OCI-LY7 (cell line): ENCODE measurements around the gene MYCL. TPM values are rescaled to one million over a fixed set of nuclear protein-coding genes. Genes with fewer than 3 reads are reported as not detected.
A peak's percentile ranks its signal among the peaks of the same experiment; 100 is the strongest.

Experiments used
- BruUV-seq: library from RNA; stranded (reverse); fragments of 400-500 nt; replicated peaks from 2 replicates; lab custom pipeline; 2021; lab: Mats Ljungman, UMichigan
- CTCF ChIA-PET: fragments of 300-600 bp; sonication (Branson Sonifier 250); formaldehyde crosslinking; loops from one replicate; lab custom pipeline; 2022; ENCODE audit warnings: antibody characterized with exemption; ENCODE audit not compliant: unreplicated experiment; lab: Charles Lee
- POLR2A ChIA-PET: fragments of 300-600 bp; sonication (Branson Sonifier 250); formaldehyde crosslinking; loops from one replicate; lab custom pipeline; 2022; ENCODE audit warnings: antibody characterized with exemption; lab: Charles Lee
- DNase-seq: peaks from one replicate; pipeline ENCODE4 v3.0.0-alpha.2; 2015; ENCODE audit warnings: low spot score
- H2AFZ ChIP-seq: fragments of 200-600 bp; sonication (generic), shearing (Covaris generic); 2 replicates; pipeline ENCODE4 v1.6.1; 2014; ENCODE audit warnings: mild to moderate bottlenecking, antibody characterized with exemption, low read length, moderate library complexity
- H3K27ac ChIP-seq: fragments of 200-600 bp; sonication (generic); 2 replicates; pipeline ENCODE4 v1.5.1; 2014; ENCODE audit warnings: mixed run types, low read depth, mild to moderate bottlenecking, moderate library complexity, low read length, inconsistent platforms; ENCODE audit not compliant: poor library complexity, severe bottlenecking
- H3K36me3 ChIP-seq: fragments of 200-600 bp; sonication (generic); 2 replicates; pipeline ENCODE4 v1.6.1; 2014; ENCODE audit warnings: mild to moderate bottlenecking, antibody characterized with exemption, low read length, moderate library complexity, mixed read lengths; ENCODE audit not compliant: insufficient read depth
- H3K4me1 ChIP-seq: fragments of 200-600 bp; sonication (generic); 2 replicates; pipeline ENCODE4 v1.5.1; 2014; ENCODE audit warnings: mild to moderate bottlenecking, low read length; ENCODE audit not compliant: insufficient read depth, poor library complexity, severe bottlenecking
- H3K4me2 ChIP-seq: fragments of 200-600 bp; sonication (generic); 2 replicates; pipeline ENCODE4 v1.6.1; 2014; ENCODE audit warnings: mild to moderate bottlenecking, low read length
- H3K4me3 ChIP-seq: fragments of 200-600 bp; sonication (generic); 2 replicates; pipeline ENCODE4 v1.5.1; 2014; ENCODE audit warnings: mild to moderate bottlenecking, low read depth, low read length; ENCODE audit not compliant: poor library complexity, severe bottlenecking
- H3K79me2 ChIP-seq: fragments of 200-600 bp; sonication (generic); 2 replicates; pipeline ENCODE4 v1.6.1; 2016; ENCODE audit warnings: low read depth, mild to moderate bottlenecking, low read length, moderate library complexity, mixed read lengths; ENCODE audit not compliant: insufficient read depth
- H3K9me2 ChIP-seq: fragments of 200-600 bp; sonication (generic); 2 replicates; pipeline ENCODE4 v1.6.1; 2016; ENCODE audit warnings: mild to moderate bottlenecking, low read length, mixed read lengths; ENCODE audit not compliant: insufficient read depth
- H3K9me3 ChIP-seq: fragments of 200-600 bp; sonication (generic); 2 replicates; pipeline ENCODE4 v1.6.1; 2014; ENCODE audit warnings: mild to moderate bottlenecking, mixed run types, low read length, mixed read lengths
- H4K20me1 ChIP-seq: fragments of 200-600 bp; sonication (generic); 2 replicates; pipeline ENCODE4 v1.6.1; 2014; ENCODE audit warnings: mild to moderate bottlenecking, antibody characterized with exemption, low read length, moderate library complexity, mixed read lengths; ENCODE audit not compliant: insufficient read depth
- CTCF ChIP-seq: fragments of 200-600 bp; sonication (generic); conservative IDR thresholded peaks from 2 replicates; pipeline ENCODE4 v1.5.1; 2014; ENCODE audit warnings: mild to moderate bottlenecking, antibody characterized with exemption, low read length, moderate library complexity, mixed read lengths
- EZH2phosphoT487 ChIP-seq: fragments of 200-600 bp; sonication (generic); IDR thresholded peaks from 2 replicates; pipeline ENCODE4 v1.6.1; 2018; ENCODE audit warnings: low read depth, borderline replicate concordance, mild to moderate bottlenecking, mixed run types, antibody characterized with exemption, low read length, moderate library complexity, mixed read lengths
- intact Hi-C: fragments of 100-400 bp; cut with micrococcal nuclease; formaldehyde crosslinking; loops from one replicate; pipeline ENCODE4 v1.10.0; 2022; ENCODE audit not compliant: unreplicated experiment
- total RNA-seq, 2 experiments: library from RNA; depleted of rRNA in 1 of 2; stranded (reverse); fragments of >200 nt in 1 of 2; shearing (Covaris generic) in 1 of 2; gene quantifications; 2 replicates each; pipeline ENCODE4 v1.2.3, GENCODE V29; 2014 to 2022

The MYCL gene
- total RNA-seq, 2 experiments from 2014 or later, result 0.41 to 1.0 TPM

- no peaks in the 10 kb centered on the region for H3K36me3 ChIP-seq
- H3K4me3 ChIP-seq, result no peak overlapping the region
- ChIA-PET CTCF (no interaction called here), POLR2A (no interaction called here)
- H3K27ac ChIP-seq, result no peak overlapping the region
- no peak overlapping the region for H2AFZ ChIP-seq
- intact Hi-C loops, result no loop called here
- no TSS peak for BruUV-seq
- no peaks in the 10 kb centered on the region for H4K20me1 ChIP-seq
- H3K4me1 ChIP-seq, result peaks cover 7% of the 10 kb centered on the region
- H3K9me3 ChIP-seq, result peaks cover 11% of the 10 kb centered on the region; the same call in 1 of the 2 replicates
- no peak for DNase-seq
- H3K9me2 ChIP-seq, result no peaks in the 10 kb centered on the region
- H3K4me2 ChIP-seq, result no peak overlapping the region
- no peaks in the 10 kb centered on the region for H3K79me2 ChIP-seq
- no peak for TF ChIP-seq CTCF
- no peak for TF ChIP-seq EZH2phosphoT487
Observed at GRCh38 chr1:39905172-39905571, 3.5 kb upstream of the MYCL start.

GRCh38 chr1:39902460-39902807 is 717 bp upstream of the MYCL start:
- Histone ChIP-seq H3K79me2 (no peaks in the 10 kb centered on the region), H3K9me3 (no peaks in the 10 kb centered on the region), H3K9me2 (no peaks in the 10 kb centered on the region), H3K36me3 (no peaks in the 10 kb centered on the region), H3K4me1 (peaks cover 7% of the 10 kb centered on the region), H2AFZ (peak overlapping the region; percentile 62; the same call in 1 of the 2 replicates), H3K27ac (no peak overlapping the region), H3K4me2 (peak overlapping the region; percentile 68), H3K4me3 (peak overlapping the region; percentile 66), H4K20me1 (no peaks in the 10 kb centered on the region)
- POLR2A ChIA-PET, result interaction anchor here (0.6 to 1.3 kb wide), 4 partner anchors 9 to 81 kb away, joined by 3 to 5 read pairs (median 3); no protein-coding TSS in a partner anchor
- TF ChIP-seq CTCF, result 0 out of 2 replicates have a peak, but pooled peaks have one; percentile 63
- TF ChIP-seq EZH2phosphoT487, result no peak
- no TSS peak for BruUV-seq
- intact Hi-C loops, result loop anchor here (1.0 kb wide), 1 partner anchor 85 kb away; no protein-coding TSS in a partner anchor
- CTCF ChIA-PET, result interaction anchor here (0.8 to 1.3 kb wide), 5 partner anchors 10 to 86 kb away, joined by 3 to 5 read pairs (median 4); no protein-coding TSS in a partner anchor
- DNase-seq, result no peak

- ChIA-PET POLR2A (interaction anchor here (1.0 kb wide), 1 partner anchor 80 kb away, joined by 3 read pairs; no protein-coding TSS in a partner anchor), CTCF (interaction anchor here (0.6 to 0.7 kb wide), 2 partner anchors 9 to 376 kb away, joined by 3 to 4 read pairs; no protein-coding TSS in a partner anchor)
- Histone ChIP-seq H3K4me3 (peak overlapping the region; percentile 66), H3K27ac (no peak overlapping the region), H2AFZ (no peak overlapping the region), H3K4me1 (peaks cover 7% of the 10 kb centered on the region), H3K36me3 (no peaks in the 10 kb centered on the region), H4K20me1 (no peaks in the 10 kb centered on the region), H3K4me2 (peak overlapping the region; percentile 68; the same call in 1 of the 2 replicates), H3K79me2 (no peaks in the 10 kb centered on the region), H3K9me3 (no peaks in the 10 kb centered on the region), H3K9me2 (no peaks in the 10 kb centered on the region)
- no TSS peak for BruUV-seq
- intact Hi-C loops, result no loop called here
- no peak for DNase-seq
- TF ChIP-seq CTCF (no peak), EZH2phosphoT487 (no peak)
Observed at GRCh38 chr1:39901464-39901713, 328 bp downstream of the MYCL start.
